NCI-H146 treated with DMSO at 0.1 percent for 48 hours (cell line): Measurements from ENCODE around the gene PRR29.

Experiments used
- DNase-seq: peaks from one replicate; lab custom pipeline; 2025; ENCODE audit not compliant: unreplicated experiment; lab: John Stamatoyannopoulos, UW

PRR29 gene

GRCh38 chr17:64039106-64039400, 40.9 kb downstream of the PRR29 start:
- no peak for DNase-seq

GRCh38 chr17:64040206-64040605, 42.1 kb downstream of the PRR29 start:
- no peak for DNase-seq

- no peak for DNase-seq
Observed at GRCh38 chr17:64041912-64042311, 43.8 kb downstream of the PRR29 start.

GRCh38 chr17:64042700-64043485, 44.7 kb downstream of the PRR29 start:
- DNase-seq, result no peak

- no peak for DNase-seq
Observed at GRCh38 chr17:64045176-64045575, 47.0 kb downstream of the PRR29 start.

GRCh38 chr17:64048805-64049204, 50.7 kb downstream of the PRR29 start:
- no peak for DNase-seq

GRCh38 chr17:64051153-64051552, 53.0 kb downstream of the PRR29 start:
- DNase-seq, result no peak

- no peak for DNase-seq
Observed at GRCh38 chr17:64053101-64053500, 55.0 kb downstream of the PRR29 start.
